Stimulated activated CD8-positive, alpha-beta memory T cell treated with anti-CD3 and anti-CD28 coated beads, Interleukin-15, amount 100 ng/mL, for 24 hours (primary cell): ENCODE results near the gene DSG2.
"Not testable (repeated sequence)": the region's sequence is repeated elsewhere in the genome, so short reads cannot be mapped to it uniquely, and the experiment has no call there.

ENCODE experiments used
- DNase-seq: peaks from one replicate; pipeline ENCODE4 v3.0.0-alpha.2; 2020; ENCODE audit warnings: low read depth

DSG2 gene

DNA sequence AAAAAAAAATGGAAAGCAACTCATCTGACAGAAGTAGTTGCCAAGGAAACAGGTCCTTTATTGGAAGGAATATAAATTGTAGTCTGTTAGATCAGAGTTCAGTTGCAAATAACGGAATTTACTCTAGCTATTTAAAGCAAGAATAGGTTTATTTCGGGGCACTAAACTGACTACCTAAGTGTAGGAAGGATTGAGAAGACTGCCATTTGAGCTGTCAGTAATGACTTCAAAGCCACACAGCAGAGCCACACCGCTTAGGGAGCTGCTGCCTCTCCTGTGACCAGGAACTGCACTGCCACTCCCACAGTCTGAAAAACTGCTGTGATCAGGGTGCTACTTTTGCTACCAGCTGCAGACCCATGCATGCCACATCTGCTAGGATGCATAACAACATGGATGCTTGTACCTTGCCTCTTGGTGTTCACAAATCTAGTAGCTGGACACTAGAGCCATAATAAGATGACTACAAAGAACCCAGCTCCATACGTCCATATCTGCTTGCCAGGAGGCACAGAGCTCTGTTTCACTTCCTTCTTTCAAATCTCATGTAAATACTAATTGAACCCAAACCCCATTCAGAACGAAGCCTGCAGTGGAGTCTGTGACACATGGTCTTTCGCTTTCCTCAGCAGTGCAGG lies 2.2 kb downstream of the DSG2 start:
- DNase-seq = no peak

DNA sequence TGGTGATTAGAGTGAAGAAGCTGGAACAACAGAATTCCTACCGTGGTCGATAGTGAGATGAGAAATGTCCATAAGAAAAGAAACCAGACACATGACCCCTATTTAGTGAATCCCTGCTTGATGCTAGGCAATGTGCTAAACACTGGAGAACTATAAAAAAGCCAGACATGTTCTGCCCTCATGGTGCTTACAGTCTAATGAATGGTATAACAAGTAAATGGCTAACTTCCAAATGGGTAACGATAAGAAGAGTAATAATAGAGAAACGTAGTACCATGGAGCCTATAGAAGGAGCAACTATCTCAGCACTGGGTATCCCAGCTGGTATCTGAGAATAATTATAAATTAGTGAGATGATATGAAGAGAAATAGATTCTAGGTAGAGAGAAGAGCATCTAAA lies 5.0 kb downstream of the DSG2 start:
- DNase-seq = no peak

DNA sequence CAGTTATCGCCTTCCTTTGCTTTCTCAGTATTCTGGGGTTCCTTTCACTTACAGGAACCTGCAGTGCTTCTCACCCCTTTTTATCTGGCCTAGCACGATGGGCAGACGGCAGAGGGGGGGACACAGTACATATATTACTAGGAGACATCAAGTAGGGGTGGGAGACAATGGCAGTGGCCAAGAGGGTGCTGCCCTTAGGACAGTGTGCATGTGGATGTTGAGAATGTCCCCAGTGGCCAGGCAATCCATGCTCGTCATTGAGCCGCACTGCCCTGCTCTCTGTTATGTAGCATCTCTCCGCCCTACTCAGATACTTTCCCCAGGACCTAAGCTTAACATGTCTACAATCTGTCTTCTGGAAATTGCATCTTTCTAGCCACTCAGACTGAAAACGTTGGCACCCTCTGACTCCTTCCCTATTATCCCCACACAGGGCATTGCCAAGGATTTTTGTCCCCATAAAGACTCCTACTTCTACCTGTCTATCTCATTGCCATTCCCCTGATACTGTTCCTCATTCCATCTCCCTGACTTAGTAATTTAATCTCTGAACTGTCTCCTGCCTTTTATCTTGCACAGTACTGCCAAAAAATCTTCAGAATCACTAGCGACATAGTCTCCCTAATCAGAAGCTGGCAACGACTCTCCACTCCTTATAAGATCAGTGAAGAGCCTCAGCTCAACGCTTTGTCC lies 6.6 kb downstream of the DSG2 start:
- DNase-seq = no peak

DNA sequence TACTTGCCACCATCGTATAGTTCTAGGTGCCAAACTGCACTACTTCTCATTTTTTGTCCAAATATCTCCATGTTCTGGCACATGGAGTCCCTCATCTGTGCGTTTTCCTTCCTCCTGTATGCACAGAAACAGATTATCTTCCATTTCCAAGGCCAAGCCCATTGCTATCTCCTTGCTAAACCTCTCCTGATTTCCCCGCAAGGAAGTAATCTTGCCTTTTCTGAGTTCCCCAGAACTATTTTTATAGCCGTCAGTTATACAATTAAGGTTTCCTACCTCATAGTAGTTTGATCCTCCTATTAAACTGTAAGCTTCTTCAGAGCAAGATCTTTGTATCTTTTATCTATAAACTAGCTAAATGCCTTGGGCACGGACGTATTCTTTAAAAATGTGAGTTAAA lies 7.2 kb downstream of the DSG2 start:
- DNase-seq = no peak

GRCh38 chr18:31506024-31506742 lies 8.2 kb downstream of the DSG2 start:
- no peak for DNase-seq

DNA sequence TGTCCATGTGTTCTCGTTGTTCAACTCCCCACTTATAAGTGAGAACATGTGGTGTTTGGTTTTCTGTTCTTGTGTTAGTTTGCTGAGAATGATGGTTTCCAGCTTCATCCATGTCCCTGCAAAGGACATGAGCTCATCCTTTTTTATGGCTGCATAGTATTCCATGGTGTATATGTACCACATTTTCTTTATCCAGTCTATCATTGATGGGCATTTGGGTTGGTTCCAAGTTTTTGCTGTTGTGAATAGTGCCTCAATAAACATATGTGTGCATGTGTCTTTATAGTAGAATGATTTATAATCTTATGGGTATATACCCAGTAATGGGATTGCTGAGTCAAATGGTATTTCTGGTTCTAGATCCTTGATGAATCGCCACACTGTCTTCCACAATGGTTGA lies 9.1 kb downstream of the DSG2 start:
- DNase-seq = not testable (repeated sequence)

DNA sequence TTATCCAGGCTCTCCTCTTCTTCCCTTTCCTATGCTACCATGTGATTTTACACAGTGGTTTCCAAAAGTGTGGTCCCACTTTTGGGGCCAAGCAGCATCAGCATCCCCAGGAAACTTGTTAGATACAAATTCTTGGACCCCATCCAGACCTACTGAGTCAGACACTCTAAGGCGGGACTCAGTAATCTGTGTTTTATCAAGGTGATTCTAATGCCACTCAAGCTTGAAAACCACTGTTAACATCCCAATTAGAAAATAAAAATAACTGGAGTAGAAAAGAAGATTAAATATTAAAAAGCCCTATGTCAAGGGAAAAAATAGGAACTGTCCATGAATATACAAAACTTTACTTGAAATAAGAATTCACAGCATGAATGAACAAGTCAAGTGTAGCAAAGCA lies 10.8 kb downstream of the DSG2 start:
- DNase-seq = no peak

- DNase-seq = no peak
These were observed 11.6 kb downstream of the DSG2 start for GRCh38 chr18:31509571-31509970.

GRCh38 chr18:31510319-31510718 lies 12.3 kb downstream of the DSG2 start:
- DNase-seq = no peak

- no peak for DNase-seq
These were observed 13.1 kb downstream of the DSG2 start for GRCh38 chr18:31511098-31511497.

- DNase-seq = no peak
These were observed 14.3 kb downstream of the DSG2 start for GRCh38 chr18:31512203-31512764.

- no peak for DNase-seq
These were observed 15.4 kb downstream of the DSG2 start for GRCh38 chr18:31513189-31513935.

- DNase-seq = no peak
These were observed 18.5 kb downstream of the DSG2 start for GRCh38 chr18:31516437-31516836.

DNA sequence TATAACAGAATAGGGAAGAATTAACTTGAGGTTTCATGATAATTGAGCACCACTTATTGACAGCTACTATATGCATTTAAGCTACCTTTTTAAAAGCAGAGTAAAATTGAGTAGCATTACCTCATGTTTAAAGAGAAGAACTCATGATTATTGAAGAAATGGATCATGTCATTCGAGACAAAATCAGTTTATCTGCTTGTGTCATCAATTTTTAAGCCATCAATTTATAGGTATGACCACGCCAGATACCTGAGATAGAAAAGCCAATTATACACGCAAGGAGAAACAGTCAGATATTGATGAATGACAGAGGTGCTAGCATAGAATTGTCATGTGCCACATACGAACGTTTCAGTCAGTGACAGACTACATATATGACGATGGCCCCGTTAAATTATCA lies 28.4 kb downstream of the DSG2 start:
- DNase-seq = no peak

- DNase-seq = no peak
These were observed 35.3 kb downstream of the DSG2 start for GRCh38 chr18:31533236-31533635.

DNA sequence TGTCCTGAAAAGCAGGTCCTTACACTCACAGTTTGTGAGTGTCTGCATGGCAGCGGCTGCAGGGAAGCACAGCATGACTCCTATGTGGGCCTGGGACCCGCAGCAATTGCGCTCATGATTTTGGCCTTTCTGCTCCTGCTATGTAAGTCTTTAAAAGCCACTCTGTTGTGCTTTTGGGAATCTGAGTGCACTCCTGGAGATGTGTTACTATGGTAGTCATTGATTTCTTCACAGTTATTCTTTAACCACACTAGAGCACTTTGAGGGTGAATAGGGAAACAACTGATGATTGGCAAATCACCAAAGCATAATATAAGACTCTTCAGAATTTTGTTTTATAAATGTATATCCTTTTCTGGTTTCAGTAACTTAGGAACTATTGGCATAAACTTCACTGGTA lies 40.9 kb downstream of the DSG2 start:
- DNase-seq = no peak

DNA sequence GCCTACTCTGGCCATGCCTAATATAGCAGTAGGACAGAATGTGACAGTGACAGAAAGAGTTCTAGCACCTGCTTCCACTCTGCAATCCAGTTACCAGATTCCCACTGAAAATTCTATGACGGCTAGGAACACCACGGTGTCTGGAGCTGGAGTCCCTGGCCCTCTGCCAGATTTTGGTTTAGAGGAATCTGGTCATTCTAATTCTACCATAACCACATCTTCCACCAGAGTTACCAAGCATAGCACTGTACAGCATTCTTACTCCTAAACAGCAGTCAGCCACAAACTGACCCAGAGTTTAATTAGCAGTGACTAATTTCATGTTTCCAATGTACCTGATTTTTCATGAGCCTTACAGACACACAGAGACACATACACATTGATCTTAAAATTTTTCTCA lies 48.5 kb downstream of the DSG2 start:
- no peak for DNase-seq

GRCh38 chr18:31548853-31549252 lies 50.9 kb downstream of the DSG2 start:
- DNase-seq = no peak

DNA sequence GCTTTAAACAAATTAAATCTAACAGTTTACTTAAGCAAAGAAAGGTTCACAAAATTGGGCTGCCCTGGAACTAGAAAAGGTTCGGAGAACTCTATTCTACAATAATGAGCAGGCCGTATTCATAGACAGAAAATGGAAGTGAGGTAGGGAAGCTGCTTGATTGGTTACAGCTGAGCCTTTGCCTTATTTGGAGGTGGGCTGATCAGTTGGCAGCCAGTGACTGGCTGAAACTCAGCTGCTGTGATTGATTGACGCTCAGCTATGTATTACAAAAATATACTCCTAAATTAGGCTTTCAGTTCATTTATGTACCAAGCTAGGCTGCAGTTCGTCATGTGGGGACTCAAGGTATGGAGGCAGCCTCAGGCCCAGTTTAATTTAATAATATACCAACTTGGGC lies 51.4 kb downstream of the DSG2 start:
- DNase-seq = no peak

DNA sequence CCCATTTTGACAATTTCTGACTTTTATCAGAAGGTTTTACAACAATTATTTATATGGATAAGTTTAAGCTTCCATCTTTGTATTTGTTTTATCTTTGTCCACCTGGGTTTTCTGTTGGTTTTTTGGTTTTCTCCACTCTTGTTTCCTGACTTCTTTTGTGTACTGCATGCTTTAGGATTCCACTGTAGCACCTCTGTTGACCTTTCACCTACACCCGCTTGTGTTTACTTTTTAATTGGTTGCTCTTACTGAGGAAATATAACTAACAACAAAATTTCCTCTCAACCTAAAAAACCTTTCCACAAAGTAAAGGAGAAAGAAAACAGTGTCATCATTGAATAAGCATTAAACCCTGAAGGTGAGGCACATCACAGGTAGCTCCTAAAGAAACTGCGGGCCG lies 53.9 kb downstream of the DSG2 start:
- DNase-seq = no peak

DNA sequence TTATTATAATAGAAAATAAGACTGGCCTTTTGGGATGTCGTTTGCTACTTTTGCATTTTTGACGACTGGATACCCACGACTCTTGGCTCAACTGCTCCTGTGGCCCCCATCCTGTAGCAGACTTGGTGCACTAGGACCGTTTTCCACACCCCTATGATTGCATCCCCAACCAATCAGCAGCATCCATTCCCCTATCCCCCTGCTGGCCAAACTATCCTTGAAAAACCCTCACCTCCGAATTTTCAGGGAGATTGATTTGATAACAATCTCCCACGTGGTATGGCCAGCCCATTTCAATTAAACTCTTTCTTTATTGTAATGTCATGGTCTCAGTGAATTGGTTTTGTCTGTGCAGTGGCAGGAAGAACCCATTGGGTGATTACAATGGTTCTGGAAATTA lies 55.8 kb downstream of the DSG2 start:
- DNase-seq = no peak

DNA sequence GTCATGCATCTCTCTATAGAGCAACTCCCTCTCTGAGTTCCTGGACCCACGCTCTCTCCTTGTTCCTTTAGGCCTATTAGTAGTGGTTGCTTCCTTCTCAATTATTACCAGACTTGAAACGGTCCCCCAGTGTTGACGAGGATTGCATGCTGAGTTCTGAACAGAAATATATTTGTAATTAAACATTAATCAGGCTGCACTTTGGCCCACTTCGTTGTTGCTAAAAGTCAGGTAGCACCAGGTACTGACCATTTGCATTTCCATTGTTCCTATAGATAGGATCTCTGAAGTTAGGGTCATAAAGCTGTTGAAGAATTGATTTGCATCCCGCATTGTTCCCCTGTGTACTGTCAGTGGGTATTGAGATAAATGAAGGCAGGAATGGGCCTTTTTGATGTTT lies 56.8 kb downstream of the DSG2 start:
- DNase-seq = no peak
